Measurements from ENCODE around the gene ZNF2. TPM values are rescaled to one million over a fixed set of nuclear protein-coding genes. Genes with fewer than 3 reads are reported as not detected.
"Not testable (repeated sequence)": the region's sequence is repeated elsewhere in the genome, so short reads cannot be mapped to it uniquely, and the experiment has no call there.

Gene ZNF2
- total RNA-seq, 2 experiments from 2014 or later = 4.3 to 5.1 TPM

GRCh38 chr2:95159690-95160449, 5.7 kb upstream of the ZNF2 start, which contains the start of gene ZNF514:
ZNF514 (minus strand) TSS chr2:95159848; CDS start chr2:95153253, 6,595 bp downstream.
- Mint-ChIP-seq H3K4me1 (peaks cover 15% of the 10 kb centered on the region), H3K9me3 (ENCODE audit: low read depth) (peaks cover 7% of the 10 kb centered on the region), H3K36me3 (ENCODE audit: low read depth) (peaks cover 39% of the 10 kb centered on the region), H3K4me3 (peak within 1 kb of the TSS; percentile 81), H3K27ac (peak within 1 kb of the TSS; percentile 80), H3K27me3 (no peaks in the 10 kb centered on the region)
- ChIA-PET CTCF (interaction anchor here (0.6 to 1.8 kb wide), 5 partner anchors 9 to 136 kb away, joined by 3 to 6 read pairs (median 3); no protein-coding TSS in a partner anchor), POLR2A (interaction anchor here (1.0 kb wide), 1 partner anchor 37 kb away, joined by 4 read pairs; no protein-coding TSS in a partner anchor)
- intact Hi-C loops (cut with DNase I, micrococcal nuclease) = loop anchor here (1.0 to 5.0 kb wide), 3 partner anchors 38 to 83 kb away; partner anchors contain the start of gene ZNF892 (in 1 of the 2)
- DNase-seq (peak; percentile 85), ATAC-seq (peak; percentile 95)

GRCh38 chr2:95165030-95165370, 609 bp upstream of the ZNF2 start:
- no peaks in the 10 kb centered on the region for H3K9me3 Mint-ChIP-seq (ENCODE audit: low read depth)

DNA sequence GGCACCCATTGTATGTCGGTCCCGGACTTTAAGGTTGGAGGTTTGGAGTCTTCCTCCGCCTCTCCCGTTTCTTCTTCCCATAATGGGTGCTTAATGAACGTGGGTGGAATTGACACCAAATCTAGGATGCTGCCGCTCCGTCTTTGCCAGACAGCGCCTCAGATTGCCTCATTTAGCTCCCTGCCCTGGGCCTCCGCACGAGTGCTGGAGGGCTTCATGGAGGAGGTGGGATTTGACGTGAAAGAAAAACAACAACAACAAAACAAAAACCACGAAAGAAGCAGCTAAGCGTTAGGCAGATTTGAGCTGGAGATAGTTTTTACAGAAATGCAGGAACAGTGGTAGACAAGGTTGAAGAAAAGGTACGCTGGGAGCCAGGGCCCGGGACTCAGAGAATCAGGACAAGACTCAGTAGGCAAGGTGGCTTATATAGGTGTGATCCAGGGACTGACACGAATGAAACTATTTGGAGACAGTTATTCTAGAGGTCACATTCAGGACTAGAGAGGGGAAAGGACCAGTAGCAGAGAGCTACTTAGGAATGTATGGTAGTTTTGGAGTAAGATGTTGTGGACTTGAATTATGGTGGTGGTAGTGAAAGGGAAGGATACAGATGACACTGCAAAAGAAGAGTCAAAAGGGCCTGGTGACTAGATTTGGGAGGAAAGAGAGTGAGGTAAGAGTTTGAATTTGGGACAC, 605 bp downstream of the ZNF2 start:
- Mint-ChIP-seq H3K36me3 (ENCODE audit: low read depth) (peaks cover 27% of the 10 kb centered on the region), H3K9me3 (ENCODE audit: low read depth) (no peaks in the 10 kb centered on the region), H3K4me1 (peaks cover 23% of the 10 kb centered on the region), H3K4me3 (peak overlapping the region; percentile 96), H3K27me3 (no peaks in the 10 kb centered on the region), H3K27ac (peak overlapping the region; percentile 94)
- intact Hi-C loops (cut with DNase I, micrococcal nuclease) = loop anchor here in 1 of 2 experiments (5.0 kb wide), 1 partner anchor 144 kb away; no protein-coding TSS in a partner anchor
- peak; percentile 7 for ATAC-seq
- no peak for DNase-seq
- CTCF ChIA-PET = interaction anchor here (0.8 to 2.6 kb wide), 5 partner anchors 16 to 90 kb away, joined by 3 to 10 read pairs (median 5); partner anchors contain the start of gene MRPS5
- POLR2A ChIA-PET = no interaction called here

More at GRCh38 chr2:95165030-95165370, 609 bp upstream of the ZNF2 start:
- POLR2A ChIA-PET = no interaction called here
- no peak for DNase-seq
- no peaks in the 10 kb centered on the region for H3K27me3 Mint-ChIP-seq
- H3K36me3 Mint-ChIP-seq (ENCODE audit: low read depth) = peaks cover 27% of the 10 kb centered on the region
- ATAC-seq = peak; percentile 8
- peaks cover 28% of the 10 kb centered on the region for H3K4me1 Mint-ChIP-seq
- peak overlapping the region; percentile 96 for H3K4me3 Mint-ChIP-seq
- intact Hi-C loops (cut with DNase I, micrococcal nuclease) = loop anchor here (1.0 to 5.0 kb wide), 7 partner anchors 42 to 238 kb away; partner anchors contain the start of genes FAHD2A (in 2 of the 2) and ZNF892 (in 2 of the 2)
- CTCF ChIA-PET = interaction anchor here (0.7 to 2.6 kb wide), 7 partner anchors 10 to 139 kb away, joined by 3 to 10 read pairs (median 5); partner anchors contain the start of gene MAL
- H3K27ac Mint-ChIP-seq = peak overlapping the region; percentile 94

- no peak overlapping the region for H3K27ac Mint-ChIP-seq
- intact Hi-C loops (cut with DNase I, micrococcal nuclease) = no loop called here
- POLR2A ChIA-PET = no interaction called here
- ATAC-seq (no peak), DNase-seq (no peak)
- no peaks in the 10 kb centered on the region for H3K27me3 Mint-ChIP-seq
- H3K4me1 Mint-ChIP-seq = peaks cover 11% of the 10 kb centered on the region
- H3K4me3 Mint-ChIP-seq = no peak overlapping the region
- CTCF ChIA-PET = no interaction called here
- H3K9me3 Mint-ChIP-seq (ENCODE audit: low read depth) = no peaks in the 10 kb centered on the region
- peaks cover 15% of the 10 kb centered on the region for H3K36me3 Mint-ChIP-seq (ENCODE audit: low read depth)
Observed at GRCh38 chr2:95171902-95172301, 6.3 kb downstream of the ZNF2 start.

GRCh38 chr2:95174031-95174542, 8.5 kb downstream of the ZNF2 start:
- no peak for ATAC-seq
- Mint-ChIP-seq H3K27ac (no peak overlapping the region), H3K27me3 (no peaks in the 10 kb centered on the region), H3K36me3 (ENCODE audit: low read depth) (peaks cover 25% of the 10 kb centered on the region), H3K4me1 (peaks cover 5% of the 10 kb centered on the region), H3K4me3 (no peak overlapping the region), H3K9me3 (ENCODE audit: low read depth) (peaks cover 5% of the 10 kb centered on the region)
- ChIA-PET POLR2A (no interaction called here), CTCF (interaction anchor here (1.0 to 1.4 kb wide), 3 partner anchors 9 to 40 kb away, joined by 3 to 5 read pairs (median 3); partner anchors contain the start of gene ZNF2)
- intact Hi-C loops (cut with DNase I, micrococcal nuclease) = no loop called here
- no peak for DNase-seq

GRCh38 chr2:95179451-95179850, 13.8 kb downstream of the ZNF2 start:
- Mint-ChIP-seq H3K36me3 (ENCODE audit: low read depth) (peaks cover 70% of the 10 kb centered on the region), H3K4me3 (no peak overlapping the region), H3K27me3 (no peaks in the 10 kb centered on the region), H3K4me1 (no peaks in the 10 kb centered on the region), H3K27ac (no peak overlapping the region), H3K9me3 (ENCODE audit: low read depth) (peaks cover 29% of the 10 kb centered on the region)
- DNase-seq = no peak
- CTCF ChIA-PET = no interaction called here
- POLR2A ChIA-PET = no interaction called here
- ATAC-seq = no peak
- intact Hi-C loops (cut with DNase I, micrococcal nuclease) = no loop called here

GRCh38 chr2:95181774-95182173, 16.2 kb downstream of the ZNF2 start:
- peaks cover 38% of the 10 kb centered on the region for H3K9me3 Mint-ChIP-seq (ENCODE audit: low read depth)
- H3K4me3 Mint-ChIP-seq = no peak overlapping the region
- no peaks in the 10 kb centered on the region for H3K27me3 Mint-ChIP-seq
- CTCF ChIA-PET = no interaction called here
- ATAC-seq (no peak), DNase-seq (no peak)
- no peak overlapping the region for H3K27ac Mint-ChIP-seq
- H3K4me1 Mint-ChIP-seq = no peaks in the 10 kb centered on the region
- POLR2A ChIA-PET = no interaction called here
- peaks cover 68% of the 10 kb centered on the region for H3K36me3 Mint-ChIP-seq (ENCODE audit: low read depth)
- intact Hi-C loops (cut with DNase I, micrococcal nuclease) = no loop called here

GRCh38 chr2:95185197-95185596, 19.6 kb downstream of the ZNF2 start:
- H3K27me3 Mint-ChIP-seq = peaks cover 5% of the 10 kb centered on the region
- no peak overlapping the region for H3K4me3 Mint-ChIP-seq
- no peaks in the 10 kb centered on the region for H3K4me1 Mint-ChIP-seq
- peaks cover 40% of the 10 kb centered on the region for H3K36me3 Mint-ChIP-seq (ENCODE audit: low read depth)
- ATAC-seq = no peak
- H3K9me3 Mint-ChIP-seq (ENCODE audit: low read depth) = peaks cover 30% of the 10 kb centered on the region
- POLR2A ChIA-PET = no interaction called here
- intact Hi-C loops (cut with DNase I, micrococcal nuclease) = no loop called here
- H3K27ac Mint-ChIP-seq = no peak overlapping the region
- DNase-seq = no peak
- CTCF ChIA-PET = no interaction called here

- ATAC-seq = no peak
- CTCF ChIA-PET = no interaction called here
- no peak overlapping the region for H3K27ac Mint-ChIP-seq
- peaks cover 25% of the 10 kb centered on the region for H3K9me3 Mint-ChIP-seq (ENCODE audit: low read depth)
- peaks cover 32% of the 10 kb centered on the region for H3K36me3 Mint-ChIP-seq (ENCODE audit: low read depth)
- no peaks in the 10 kb centered on the region for H3K4me1 Mint-ChIP-seq
- no peak overlapping the region for H3K4me3 Mint-ChIP-seq
- intact Hi-C loops (cut with DNase I, micrococcal nuclease) = no loop called here
- POLR2A ChIA-PET = no interaction called here
- H3K27me3 Mint-ChIP-seq = peaks cover 7% of the 10 kb centered on the region
- DNase-seq = no peak
Observed at GRCh38 chr2:95185973-95186372, 20.4 kb downstream of the ZNF2 start.

GRCh38 chr2:95192956-95193355, 27.3 kb downstream of the ZNF2 start:
- H3K4me1 Mint-ChIP-seq; H3K36me3 Mint-ChIP-seq (ENCODE audit: low read depth); H3K4me3 Mint-ChIP-seq; POLR2A ChIA-PET; H3K27ac Mint-ChIP-seq; H3K9me3 Mint-ChIP-seq (ENCODE audit: low read depth); CTCF ChIA-PET; intact Hi-C loops (cut with DNase I, micrococcal nuclease); ATAC-seq; H3K27me3 Mint-ChIP-seq: not testable (repeated sequence)
- DNase-seq = peak; percentile 71

DNA sequence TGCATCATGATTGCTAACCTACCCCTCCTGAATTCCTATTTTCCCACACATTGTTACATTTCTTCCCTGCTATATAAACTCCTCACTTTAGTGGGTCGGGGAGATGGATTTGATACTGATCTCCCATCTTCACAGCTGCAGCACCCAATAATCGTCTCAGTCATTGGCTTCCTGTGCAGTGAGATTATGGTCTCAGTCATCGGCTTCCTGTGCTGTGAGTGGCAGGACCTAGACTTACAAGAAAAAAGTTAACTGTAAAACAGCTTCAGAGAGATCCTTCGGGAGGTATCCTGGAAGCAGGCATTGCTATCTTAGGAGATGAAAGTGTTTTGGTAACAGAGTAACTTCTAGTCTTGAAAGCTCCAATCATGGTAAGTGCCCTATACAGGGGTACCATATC, 38.3 kb downstream of the ZNF2 start:
- Mint-ChIP-seq H3K4me3 (no peak overlapping the region), H3K36me3 (ENCODE audit: low read depth) (peaks cover 11% of the 10 kb centered on the region), H3K27ac (no peak overlapping the region), H3K4me1 (peaks cover 12% of the 10 kb centered on the region), H3K27me3 (no peaks in the 10 kb centered on the region), H3K9me3 (ENCODE audit: low read depth) (peaks cover 6% of the 10 kb centered on the region)
- ATAC-seq = no peak
- intact Hi-C loops (cut with DNase I, micrococcal nuclease) = no loop called here
- DNase-seq = no peak
- ChIA-PET CTCF (interaction anchor here (0.6 to 0.7 kb wide), 2 partner anchors 36 to 108 kb away, joined by 3 read pairs; no protein-coding TSS in a partner anchor), POLR2A (no interaction called here)

Data from activated CD4-positive, alpha-beta T cell treated with anti-CD3 and anti-CD28 coated beads for 36 hours (primary cell).